GM10266 (cell line): ENCODE data around the gene UHMK1.
"Not testable (repeated sequence)": the region's sequence is repeated elsewhere in the genome, so short reads cannot be mapped to it uniquely, and the experiment has no call there.

ENCODE experiments used
- DNase-seq: peaks from one replicate; pipeline ENCODE4 v3.0.0; 2012; ENCODE audit errors: extremely low spot score
- TF ChIP-seq, protein P1 (sequence below): IDR thresholded peaks from 2 replicates; pipeline ENCODE4 v1.5.1; 2012; ENCODE audit warnings: mild to moderate bottlenecking, low read depth; ENCODE audit not compliant: control insufficient read depth, insufficient read depth; ENCODE audit errors: missing control alignments

Gene UHMK1, protein sequence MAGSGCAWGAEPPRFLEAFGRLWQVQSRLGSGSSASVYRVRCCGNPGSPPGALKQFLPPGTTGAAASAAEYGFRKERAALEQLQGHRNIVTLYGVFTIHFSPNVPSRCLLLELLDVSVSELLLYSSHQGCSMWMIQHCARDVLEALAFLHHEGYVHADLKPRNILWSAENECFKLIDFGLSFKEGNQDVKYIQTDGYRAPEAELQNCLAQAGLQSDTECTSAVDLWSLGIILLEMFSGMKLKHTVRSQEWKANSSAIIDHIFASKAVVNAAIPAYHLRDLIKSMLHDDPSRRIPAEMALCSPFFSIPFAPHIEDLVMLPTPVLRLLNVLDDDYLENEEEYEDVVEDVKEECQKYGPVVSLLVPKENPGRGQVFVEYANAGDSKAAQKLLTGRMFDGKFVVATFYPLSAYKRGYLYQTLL

DNA sequence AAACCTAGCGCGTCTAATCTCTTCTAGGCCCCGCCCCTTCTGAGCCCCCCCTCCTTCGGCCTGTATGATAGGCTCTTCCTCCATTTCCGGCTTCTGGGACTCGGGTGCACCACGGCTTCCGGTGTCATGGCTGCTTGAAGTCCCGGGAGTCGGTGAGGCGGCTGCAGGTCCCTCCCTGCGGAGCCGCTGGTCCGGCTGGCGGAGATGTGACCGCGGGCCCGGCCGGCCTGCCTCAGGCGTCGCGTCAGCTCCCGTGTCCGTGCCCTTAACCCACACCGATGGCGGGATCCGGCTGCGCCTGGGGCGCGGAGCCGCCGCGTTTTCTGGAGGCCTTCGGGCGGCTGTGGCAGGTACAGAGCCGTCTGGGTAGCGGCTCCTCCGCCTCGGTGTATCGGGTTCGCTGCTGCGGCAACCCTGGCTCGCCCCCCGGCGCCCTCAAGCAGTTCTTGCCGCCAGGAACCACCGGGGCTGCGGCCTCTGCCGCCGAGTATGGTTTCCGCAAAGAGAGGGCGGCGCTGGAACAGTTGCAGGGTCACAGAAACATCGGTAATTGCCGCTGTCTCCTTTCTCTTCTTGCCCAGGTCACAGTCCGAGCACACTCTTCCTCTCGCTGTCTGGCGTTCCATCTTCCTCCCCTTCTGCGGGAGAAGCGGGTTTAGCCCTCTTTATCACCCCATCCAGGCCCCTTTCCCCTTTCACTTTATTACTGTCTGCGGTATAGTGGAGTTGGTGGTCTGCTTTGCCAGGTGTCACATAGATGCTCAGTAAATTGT lies at the start of gene UHMK1:
UHMK1 (plus strand) TSS at position 96 of the 773 bp plus-strand sequence; CDS start at position 279, 183 bp downstream.
- TF ChIP-seq, protein P1, sequence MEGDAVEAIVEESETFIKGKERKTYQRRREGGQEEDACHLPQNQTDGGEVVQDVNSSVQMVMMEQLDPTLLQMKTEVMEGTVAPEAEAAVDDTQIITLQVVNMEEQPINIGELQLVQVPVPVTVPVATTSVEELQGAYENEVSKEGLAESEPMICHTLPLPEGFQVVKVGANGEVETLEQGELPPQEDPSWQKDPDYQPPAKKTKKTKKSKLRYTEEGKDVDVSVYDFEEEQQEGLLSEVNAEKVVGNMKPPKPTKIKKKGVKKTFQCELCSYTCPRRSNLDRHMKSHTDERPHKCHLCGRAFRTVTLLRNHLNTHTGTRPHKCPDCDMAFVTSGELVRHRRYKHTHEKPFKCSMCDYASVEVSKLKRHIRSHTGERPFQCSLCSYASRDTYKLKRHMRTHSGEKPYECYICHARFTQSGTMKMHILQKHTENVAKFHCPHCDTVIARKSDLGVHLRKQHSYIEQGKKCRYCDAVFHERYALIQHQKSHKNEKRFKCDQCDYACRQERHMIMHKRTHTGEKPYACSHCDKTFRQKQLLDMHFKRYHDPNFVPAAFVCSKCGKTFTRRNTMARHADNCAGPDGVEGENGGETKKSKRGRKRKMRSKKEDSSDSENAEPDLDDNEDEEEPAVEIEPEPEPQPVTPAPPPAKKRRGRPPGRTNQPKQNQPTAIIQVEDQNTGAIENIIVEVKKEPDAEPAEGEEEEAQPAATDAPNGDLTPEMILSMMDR, result no peak
- DNase-seq, result peak; percentile 91

DNA sequence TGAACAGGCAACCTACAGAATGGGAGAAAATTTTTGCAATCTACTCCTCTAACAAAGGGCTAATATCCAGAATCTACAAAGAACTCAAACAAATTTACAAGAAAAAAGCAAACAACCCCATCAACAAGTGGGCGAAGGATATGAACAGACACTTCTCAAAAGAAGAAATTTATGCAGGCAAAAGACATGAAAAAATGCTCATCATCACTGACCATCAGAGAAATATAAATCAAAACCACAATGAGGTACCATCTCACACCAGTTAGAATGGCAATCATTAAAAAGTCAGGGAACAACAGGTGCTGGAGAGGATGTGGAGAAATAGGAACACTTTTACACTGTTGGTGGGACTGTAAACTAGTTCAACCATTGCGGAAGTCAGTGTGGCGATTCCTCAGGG lies 43.3 kb upstream of the UHMK1 start:
- DNase-seq, result not testable (repeated sequence)

DNA sequence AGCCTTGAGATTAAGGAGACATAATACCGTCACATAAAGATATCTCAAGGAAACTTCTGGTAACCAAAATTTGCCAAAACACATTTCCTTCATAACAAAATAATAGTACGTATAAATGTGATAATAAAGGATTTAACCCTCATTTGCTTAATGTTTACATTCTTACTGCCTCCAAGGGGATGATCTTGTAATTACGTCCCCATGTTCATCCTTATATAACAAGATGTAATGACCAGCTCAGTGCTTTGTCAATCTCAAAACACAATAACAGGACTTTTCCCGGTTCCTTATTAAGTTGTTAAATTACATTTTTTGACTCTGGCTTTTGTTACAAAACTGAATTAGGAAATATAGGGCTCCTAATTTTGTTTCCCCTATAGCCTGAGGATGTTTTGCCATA lies 41.3 kb upstream of the UHMK1 start:
- TF ChIP-seq, protein P1, result no peak
- no peak for DNase-seq

DNA sequence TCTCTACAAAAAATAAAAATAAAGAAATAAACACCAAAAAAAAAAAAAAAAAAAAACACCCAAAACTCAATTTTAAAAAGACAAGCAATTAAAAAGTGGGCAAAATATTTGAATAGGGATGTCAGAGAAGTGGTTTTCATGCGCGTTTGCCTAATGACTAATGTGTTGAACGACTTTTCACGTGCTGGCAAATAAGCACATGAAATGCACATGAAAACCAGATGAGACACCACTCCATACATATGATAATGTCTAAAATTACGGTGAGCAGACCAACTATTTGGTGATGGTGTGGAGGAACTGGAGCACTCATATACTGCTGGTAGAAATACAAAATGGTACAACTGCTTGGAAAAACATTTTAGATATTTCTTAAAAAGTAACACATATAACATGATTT lies 39.4 kb upstream of the UHMK1 start:
- no peak for DNase-seq
- TF ChIP-seq, protein P1, result no peak

DNA sequence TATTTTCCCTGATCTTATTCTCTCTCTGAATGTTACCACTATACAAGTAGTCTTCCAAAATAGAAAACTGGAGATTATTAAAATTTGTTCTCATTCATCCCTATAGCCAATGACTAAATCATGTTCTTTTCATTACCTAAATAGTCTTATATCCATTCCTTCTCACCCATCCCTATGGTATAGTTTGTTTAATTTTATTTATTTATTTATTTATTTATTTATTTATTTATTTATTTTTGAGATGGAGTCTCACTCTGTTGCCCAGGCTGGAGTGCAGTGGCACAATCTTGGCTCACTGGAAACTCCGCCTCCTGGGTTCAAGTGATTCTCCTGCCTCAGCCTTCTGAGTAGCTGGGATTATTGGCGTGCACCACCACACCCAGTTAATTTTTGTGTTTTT lies 35.2 kb upstream of the UHMK1 start:
- not testable (repeated sequence) for DNase-seq

DNA sequence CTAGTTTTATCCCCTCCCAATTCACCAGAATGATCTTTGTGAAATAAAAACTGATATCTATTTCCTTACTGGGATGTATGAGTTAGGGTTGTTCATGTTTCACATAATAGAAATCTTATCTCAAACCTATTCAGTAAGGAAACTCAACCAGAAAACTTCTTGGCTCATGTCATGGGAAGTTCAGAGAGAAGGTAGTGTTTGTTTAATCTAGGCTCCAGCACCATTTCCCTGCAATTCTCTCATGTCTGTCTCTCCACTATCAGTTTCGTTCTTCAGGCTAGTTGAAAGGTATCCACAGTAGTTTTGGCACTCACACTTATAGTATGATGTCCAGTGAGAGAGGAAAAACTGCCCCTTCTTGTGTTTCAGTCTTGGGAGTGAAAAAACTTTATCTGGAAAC lies 34.6 kb upstream of the UHMK1 start:
- DNase-seq, result no peak
- TF ChIP-seq, protein P1, result no peak

DNA sequence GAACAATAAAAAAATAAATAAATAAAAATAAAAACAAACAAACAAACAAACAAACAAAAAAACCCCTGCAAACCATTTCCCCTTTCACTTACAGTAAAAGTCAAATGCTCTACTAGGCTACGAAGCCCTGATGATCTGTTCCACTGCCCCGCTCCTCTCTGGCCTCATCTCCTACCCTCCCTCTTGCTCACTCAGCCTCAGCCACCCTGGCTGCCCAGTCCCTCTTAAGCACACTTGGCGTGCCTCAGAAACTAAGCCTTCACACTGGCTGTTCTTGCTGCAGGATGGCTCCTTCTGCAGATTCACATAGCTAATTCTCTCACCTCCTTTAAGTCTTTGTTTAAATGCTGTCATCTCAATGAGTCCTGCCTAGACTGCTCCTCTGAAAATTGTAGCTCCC lies 30.8 kb upstream of the UHMK1 start:
- TF ChIP-seq, protein P1, result no peak
- no peak for DNase-seq

DNA sequence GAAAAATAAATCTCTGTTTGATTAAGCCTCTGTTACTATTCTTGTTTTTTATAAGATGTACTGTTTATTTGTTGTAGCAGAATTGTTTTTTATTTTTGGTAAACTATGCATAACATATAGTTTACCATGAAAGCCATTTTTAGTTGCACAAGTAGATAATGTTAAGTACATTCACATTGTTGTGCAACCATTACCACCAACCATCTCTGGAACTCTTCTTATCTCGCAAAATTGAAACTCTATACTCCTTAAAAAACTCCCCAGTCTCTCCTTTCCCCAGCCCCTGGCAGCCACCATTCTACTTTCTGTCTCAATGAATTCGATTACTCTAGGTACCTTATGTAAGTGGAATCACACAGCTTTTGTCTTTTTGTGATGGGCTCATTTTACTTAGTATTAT lies 27.4 kb upstream of the UHMK1 start:
- TF ChIP-seq, protein P1, result no peak

More for the DNA sequence above, 27.4 kb upstream of the UHMK1 start:
- DNase-seq, result no peak
